ENCODE data around the gene KIF6.
"Not testable (repeated sequence)": the region's sequence is repeated elsewhere in the genome, so short reads cannot be mapped to it uniquely, and the experiment has no call there.

Gene KIF6

DNA sequence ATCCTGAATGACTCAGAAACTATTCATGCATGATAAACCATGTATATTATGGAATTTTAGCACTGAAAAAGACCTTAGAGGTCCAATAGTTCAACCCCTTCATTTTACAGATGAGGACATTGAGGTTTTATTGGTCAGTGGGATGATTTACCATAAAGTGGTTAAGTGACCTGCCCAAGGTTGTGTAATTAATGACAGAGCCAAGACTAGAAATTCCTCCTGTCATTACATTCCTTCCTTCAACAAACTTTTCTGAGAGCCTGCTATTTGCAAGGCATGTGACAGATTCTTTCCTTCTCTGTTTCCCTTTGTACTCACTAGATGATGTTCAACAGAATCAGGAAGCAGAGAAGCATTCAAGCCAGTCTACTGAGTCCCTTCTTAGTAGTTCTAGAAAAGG lies 232.0 kb downstream of the KIF6 start:
- no peak for DNase-seq

DNA sequence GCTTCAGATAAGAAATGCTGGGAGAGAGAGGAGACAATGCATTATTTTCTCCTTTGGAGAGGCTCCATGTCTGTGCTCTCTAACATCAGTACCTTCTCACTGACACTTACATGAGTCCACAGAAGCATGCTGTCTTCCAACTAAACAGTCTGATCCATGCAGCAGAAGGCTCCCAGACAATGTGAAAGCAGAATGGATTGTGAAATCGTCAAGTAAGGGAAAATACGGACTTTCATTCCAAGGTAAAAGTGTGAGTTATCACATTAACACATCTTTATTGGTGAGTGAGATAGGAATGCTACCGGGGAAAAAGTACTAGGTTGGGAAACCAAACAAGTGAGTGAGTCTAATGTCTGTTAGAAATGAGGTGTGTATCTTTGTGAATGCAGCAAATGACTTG lies 235.1 kb downstream of the KIF6 start:
- DNase-seq: no peak

DNA sequence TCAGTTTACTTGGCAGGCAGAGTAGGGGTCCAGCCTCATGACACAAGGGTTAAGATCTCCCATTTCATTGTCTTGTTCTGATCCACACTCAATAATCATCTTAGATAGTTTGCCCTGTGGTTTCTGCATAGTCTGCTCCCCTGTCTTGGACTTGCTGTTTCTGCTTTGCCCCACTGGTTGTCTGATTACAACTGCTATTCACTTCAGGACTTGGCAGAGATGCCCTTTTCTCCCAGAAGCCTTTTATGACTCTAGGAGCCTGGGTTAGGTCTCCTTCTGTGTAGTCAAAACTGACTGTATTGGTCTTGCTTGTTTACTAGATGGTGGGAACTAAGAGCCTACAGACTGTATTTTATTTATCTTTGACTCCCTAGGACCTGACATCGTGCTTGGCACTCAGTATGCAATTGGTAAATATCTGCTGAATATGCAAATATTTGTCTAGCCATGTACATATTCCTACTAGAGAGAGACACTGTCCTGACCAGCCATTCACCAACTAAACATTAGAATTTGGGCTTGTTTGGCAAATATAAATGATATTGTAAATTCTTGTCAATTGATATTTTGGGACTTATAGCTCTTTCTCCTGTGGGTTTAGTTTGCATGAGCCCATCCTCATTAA lies 236.8 kb downstream of the KIF6 start:
- DNase-seq: no peak

DNA sequence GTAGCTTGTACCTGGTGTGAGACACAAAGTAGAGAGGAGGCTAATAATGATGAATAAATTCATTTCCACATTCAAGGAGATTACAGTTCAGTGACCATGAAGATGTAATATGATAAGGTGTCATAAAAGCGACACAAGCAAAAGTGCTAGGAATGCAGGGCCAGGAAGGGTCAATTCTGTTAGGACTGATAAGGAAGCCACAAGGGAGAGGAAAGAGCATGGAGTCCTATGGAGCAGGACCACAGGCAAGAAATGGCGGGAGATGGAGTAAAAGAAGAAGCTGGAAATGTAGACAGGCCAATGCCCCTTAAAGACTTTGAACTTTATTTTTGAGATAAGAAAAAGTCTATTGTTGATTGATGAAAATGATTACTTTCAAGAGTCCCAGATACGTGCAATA lies 240.9 kb downstream of the KIF6 start:
- DNase-seq: no peak

DNA sequence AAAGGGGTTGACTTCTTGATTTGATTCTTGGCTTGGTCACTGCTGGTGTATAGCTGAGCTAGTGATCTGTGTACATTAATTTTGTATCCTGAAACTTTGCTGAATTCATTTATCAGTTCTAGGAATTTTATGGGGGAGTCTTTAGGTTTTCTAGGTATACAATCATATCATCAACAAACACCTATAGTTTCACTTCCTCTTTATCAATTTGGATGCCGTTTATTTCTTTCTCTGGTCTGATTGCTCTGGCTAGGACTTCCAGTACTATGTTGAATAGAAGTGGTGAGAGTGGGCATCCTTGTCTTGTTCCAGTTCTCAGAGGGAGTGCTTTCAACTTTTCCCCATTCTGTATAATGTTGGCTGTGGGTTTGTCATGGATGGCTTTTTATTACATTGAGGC lies 245.4 kb downstream of the KIF6 start:
- not testable (repeated sequence) for DNase-seq

DNA sequence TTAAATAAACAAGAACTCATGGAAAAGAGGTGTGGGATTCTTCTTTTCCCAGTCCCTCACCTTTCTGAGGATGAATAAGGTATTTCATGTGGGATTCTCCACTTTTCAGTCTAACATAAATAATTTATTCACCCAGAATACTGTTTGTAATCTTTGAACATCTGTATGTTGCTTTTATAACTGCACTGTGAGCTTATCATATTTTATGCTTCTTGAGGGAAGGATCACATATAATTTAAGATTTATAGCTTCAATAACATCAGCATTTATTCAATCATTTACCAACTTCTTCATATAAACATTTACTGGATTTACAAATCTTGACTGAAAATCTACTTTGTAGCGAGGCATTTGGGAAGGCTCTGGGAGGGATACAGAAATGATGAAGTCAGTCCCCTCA lies 248.5 kb downstream of the KIF6 start:
- DNase-seq: no peak

DNA sequence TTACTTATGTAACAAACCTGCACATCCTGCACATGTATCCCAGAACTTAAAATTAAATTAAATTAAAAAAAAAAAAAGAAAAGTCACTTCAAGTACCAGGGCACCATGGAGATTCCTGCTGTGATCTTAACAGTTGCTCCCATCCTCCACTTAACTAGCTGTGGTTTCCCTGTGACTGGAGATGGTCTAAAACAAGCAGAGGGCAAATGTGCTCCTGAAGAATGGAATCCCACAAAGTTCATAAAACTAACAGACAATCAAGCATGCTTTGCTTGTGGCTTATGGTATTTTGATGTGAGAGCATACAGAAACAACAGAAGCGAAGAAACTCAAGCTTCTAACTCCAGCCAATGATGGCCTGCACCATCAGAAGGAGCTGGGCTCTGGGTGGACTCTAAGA lies 249.1 kb downstream of the KIF6 start:
- DNase-seq: no peak

DNA sequence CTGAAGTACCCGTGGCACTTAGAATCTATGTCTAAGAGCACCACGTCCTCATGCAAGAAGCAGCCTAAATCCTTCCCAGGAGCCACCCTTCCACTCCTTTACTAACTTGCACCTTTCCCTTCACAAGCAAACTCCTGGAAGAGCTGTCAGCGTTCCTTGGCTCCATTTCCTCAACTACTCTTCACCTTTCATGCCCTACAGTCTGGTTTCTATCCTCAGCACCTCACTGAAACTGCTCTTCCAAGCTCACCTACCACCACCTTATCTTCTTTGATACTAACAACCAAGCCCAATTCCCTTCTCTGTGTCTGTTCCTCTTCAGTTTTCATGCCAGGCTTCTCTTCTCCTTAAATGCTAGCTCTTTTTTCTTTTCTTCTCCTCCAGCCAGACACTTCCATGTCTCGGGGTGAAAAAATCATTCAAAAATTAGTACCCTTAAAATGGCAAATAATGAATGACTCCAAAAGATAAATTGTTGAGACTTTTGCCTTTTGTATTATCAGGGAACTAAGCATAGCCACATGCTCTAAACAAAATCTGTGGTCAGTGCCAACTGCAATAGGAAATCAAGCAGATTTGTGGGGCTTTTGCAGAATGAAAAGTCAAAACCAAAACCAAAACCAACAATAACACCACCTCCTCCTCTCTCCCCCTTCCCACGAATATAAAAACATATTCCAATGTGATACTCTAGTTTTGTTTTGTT lies 253.1 kb downstream of the KIF6 start:
- DNase-seq: no peak

DNA sequence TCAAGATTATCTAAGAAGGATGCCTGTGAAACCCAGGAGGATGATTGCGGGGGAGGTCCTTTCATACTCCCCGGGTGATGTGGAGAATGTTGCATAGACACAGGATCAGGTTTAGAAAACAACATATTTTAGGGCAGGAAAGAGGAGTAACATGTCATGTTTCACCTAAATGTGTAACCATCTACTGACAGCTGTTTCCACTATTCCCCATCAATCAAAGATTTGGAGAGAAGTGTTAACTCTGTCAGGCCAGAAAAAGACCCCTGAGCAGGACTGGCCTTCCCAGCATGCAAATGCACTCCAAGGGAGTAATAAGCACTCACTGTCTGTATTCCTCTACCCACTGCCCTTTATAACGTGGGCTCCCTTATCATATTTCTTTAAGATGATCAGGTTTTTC lies 254.7 kb downstream of the KIF6 start:
- no peak for DNase-seq

DNA sequence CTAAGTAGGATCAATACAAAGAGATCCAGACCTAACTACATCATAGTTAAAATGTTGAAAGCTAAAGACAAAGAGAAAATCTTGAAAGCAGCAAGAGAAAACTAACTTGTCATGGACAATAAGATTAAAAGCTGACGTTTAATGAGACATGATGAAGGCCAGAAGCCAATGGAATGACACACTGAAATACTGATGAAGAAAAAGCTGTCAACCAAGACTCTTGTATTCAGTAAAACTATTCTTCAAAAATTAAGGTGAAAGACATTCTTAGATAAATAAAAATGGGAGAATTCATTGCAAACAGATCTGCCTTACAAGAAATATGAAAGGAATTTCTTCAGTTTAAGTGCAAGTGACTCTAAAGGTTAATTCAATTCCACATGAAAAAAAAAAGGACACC lies 256.8 kb downstream of the KIF6 start:
- DNase-seq: no peak

DNA sequence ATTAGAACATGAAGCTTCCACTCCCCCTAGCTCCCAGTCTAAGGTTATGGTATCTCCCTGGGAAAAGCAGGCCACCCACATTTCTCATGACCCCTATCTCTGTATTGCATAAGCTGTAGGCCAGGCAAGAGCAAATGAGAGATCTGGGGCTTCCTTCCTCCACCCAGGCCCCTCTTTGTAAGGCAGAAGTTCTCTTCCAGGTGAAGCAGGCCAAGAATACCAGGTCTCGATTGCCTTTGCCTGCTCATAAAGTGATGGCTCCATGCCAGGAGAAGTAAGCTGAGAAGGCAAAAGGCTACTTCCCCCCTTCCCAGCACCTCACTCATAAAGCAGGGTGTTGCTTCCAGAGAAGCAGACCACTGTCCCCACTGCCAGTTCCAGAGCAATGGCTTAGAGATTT lies 258.6 kb downstream of the KIF6 start:
- DNase-seq: no peak

DNA sequence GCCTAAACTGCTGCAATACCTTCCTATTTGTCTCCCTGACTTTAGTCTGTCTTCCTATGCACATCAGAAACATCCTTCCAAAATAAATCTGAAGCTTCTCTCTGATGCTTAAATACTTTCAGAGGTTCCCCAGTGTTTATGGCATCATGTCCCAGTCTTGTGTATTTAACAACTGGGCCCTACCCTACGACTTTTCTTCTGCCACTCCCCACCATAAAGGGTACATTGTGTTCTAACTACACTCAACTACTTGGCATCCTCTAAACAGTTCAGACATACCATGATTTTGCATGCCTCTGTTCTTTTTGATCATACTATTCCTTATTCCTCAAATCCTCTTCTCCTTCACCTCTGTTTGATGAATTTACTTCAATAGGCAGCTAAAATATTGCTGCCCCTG lies 259.7 kb downstream of the KIF6 start:
- DNase-seq: no peak

DNA sequence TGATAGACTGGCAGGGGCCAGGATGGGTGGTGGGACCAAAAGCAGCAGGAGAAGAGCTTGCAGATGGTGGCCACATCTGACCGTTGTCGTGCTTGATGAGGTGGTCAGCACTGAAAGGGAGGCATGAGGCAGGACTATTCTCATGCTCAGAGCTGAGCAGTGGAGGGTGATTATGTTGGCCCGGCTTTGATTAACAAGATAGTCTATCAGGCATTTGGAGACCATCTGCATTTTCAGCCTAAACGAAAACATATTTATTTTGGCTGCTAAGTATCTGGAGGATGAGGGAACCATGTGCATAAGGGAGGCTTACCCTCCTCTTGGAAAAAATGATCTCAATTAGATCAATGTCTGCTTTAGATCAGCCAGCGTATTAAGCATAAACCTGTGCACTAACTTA lies 261.1 kb downstream of the KIF6 start:
- no peak for DNase-seq

DNA sequence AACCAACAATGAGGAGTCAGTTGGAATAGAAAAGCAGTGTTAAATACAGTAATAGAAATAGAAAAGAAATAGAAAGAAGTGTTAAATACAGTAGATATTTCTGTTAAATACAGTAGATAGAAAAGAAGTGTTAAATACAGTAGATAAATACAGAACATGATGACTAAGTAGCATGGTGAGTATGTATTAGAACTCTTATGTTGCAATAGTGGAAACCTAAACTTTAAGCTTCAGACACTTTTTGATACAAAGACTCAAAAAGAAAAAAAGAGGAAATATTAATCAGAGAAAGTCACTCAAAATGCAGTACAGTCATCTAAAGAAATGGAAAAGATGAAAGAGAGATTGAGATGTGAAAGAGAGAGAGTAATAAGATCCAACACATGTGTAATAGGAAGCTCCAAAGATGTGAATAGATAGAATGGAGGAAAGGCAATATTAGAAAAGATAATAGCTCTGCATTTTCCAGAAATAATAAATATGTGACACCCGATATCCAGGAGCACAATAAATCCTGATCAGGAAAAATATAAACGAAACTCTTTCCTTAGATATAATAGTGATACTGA lies 271.2 kb downstream of the KIF6 start:
- DNase-seq: no peak

DNA sequence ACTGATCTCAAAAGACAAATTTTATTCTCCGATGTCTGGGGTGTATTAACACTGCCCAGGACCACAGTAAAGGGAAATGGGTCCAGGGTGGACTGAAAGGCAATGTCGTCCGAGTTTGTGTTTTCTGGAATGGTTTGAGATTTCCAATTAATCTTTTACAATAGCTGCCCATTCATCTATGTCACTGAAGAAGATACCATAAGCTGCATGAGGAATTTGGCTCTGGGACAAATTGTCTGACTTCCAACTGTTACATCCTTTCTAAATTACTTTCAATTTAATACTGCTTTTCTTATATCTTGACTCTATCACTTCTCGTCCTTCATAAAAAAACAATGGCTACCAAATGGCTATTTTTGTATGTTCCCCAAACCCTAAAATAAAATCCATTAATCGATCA lies 272.0 kb downstream of the KIF6 start:
- no peak for DNase-seq

DNA sequence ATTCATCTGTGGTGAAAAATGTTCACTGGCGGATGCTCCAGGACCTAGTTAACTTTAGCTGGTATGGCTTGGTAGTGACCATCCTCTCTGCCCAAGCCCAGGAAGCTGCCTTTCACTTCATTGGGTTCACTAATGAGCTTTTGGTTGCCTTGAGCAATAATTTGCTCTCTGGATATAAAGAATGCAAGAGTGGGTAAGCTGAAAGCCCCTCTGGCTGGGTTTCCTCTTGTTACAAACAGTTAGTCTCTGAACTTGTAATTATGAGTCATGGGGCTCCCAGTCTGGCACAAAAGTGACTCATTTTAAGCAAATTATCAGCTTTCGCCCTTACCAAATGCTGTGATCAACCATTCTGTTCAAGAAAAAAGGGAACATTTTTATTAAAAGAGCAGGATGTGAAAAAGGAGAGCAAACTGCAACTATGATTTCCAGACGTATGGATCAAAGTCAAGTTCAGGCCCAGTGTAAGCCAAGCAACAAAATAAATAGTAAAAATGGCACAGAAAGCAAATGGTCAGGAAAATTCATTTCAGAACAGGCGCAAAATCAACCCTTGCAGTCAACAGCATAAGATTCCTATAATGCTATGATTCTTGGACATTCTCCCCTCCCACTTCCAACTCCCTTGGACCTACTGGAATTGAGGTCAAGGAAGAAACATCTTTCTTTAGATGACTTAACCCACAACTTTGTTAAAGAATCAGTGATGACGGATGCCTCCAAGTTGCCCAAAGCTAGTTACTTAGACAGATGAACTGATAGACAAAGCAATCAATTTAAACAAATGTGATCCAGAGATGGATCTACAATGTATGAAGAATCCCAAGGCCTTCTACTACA lies 272.7 kb downstream of the KIF6 start:
- DNase-seq: no peak

DNA sequence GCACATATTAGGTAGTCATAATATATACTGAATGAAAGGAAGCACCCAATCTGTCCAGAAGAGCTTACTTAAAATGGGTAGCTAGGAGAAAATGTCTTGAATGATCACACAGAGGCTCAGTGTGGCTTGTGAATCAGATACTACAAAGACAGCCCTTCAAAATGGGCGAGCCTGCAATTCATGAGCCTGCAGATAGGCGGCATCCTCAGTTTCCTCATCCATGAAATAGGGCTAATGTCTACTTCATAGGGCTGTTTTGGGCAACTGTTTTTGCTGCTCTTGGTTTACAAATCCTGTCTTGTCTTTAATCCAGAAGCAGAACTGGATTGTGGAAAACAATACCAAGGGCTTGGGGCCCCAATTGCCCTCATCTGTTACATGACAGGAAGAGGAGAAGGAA lies 273.4 kb downstream of the KIF6 start:
- DNase-seq: no peak

DNA sequence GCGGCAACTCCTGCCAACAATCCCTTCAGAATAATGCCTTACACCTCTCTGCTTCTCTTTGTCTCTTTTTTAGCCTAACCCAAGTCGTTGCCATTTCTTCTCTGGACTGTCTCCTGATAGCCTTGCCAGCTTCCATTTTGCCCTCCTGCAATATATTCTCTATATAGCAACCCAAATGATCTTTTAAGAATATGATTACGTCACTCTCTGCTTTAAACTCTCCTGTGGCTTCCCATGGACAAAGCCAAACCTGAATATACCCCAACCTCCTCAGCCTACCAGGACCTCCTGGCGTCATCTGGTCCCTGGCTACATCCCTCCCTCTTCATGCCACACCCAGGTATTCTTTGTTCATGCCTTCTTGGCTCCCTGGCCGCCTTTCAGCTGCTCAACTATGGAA lies 276.2 kb downstream of the KIF6 start:
- DNase-seq: no peak

DNA sequence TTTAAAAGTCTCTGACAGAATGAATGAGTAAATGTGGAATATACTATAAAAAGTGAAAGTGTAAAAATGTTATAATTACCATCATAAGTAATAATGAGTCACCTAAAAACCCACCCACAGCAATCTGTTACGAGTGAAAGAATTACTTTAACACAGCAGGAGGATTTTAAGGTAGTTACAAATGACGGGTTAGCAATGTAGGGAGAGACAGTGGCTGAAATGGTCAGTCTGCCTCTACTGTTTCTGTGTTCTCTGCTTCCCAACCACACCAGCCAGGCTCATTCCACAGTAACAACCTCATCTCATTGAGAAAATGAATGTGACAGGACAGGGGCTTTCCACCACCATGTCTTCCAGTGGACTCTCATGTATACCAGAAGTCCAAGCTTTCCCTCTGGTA lies 278.3 kb downstream of the KIF6 start:
- DNase-seq: no peak

DNA sequence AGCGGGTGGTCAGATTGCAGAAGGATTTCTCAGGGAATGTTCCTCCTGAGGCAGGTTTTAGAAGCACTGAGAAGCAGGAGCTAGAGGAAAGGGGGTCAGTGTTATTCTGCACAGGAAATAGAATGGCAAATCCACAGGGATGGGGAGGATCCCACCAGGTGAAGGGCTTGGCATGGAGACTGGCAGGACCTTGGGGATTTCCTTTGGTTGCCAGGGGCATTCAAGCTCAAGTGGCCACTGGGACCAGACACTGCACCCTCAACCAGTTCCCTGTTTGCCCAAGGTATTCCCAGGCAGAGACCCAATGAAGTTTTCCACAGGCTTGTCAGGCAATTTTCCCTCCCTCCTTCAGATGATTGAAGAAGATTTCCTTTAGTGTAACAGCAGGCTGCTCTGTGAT lies 279.5 kb downstream of the KIF6 start:
- DNase-seq: no peak

DNA sequence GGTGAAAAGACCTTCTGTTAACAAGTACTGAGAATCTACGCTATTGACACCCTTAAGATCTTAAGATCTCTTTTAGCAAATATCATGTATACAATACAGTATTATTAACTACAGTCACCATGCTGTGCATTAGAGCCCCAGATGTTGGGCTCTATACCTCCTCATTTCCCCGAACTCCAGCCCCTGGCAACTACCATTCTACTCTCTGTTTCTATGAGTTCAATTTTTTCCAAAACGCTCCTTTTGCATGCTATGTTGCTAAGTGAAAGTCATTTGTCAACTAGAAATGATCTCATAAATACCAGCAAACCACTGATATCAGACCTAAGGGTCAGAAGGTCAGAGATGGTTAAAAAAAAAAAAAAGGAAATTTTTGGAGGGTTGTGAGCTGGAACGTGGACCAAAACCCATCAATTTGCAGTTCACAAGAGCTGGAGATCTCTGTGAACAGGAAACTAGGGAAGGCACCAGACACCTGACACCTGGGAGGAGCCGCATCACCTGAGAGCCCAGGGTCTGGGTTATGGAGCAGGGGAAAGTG lies 280.7 kb downstream of the KIF6 start:
- no peak for DNase-seq

DNA sequence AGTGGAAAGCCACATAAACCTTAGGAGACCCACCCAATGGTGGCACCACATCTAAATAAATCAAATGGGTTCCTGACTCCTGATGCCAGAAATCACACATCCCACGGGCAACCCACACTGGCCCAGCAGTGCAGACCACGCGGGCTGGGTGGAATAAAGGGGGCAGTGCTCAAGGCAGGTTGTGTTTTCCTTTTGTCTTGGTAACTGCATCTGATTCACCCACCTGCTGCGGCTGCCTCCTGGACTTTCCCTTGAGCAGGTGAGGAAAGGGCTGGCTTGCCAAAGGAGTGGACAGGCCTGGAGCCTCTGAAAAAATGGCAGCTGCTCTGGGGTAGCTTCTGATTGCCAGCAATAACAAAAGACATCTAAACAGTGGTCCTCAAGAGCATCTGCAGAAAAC lies 283.2 kb downstream of the KIF6 start:
- no peak for DNase-seq

DNA sequence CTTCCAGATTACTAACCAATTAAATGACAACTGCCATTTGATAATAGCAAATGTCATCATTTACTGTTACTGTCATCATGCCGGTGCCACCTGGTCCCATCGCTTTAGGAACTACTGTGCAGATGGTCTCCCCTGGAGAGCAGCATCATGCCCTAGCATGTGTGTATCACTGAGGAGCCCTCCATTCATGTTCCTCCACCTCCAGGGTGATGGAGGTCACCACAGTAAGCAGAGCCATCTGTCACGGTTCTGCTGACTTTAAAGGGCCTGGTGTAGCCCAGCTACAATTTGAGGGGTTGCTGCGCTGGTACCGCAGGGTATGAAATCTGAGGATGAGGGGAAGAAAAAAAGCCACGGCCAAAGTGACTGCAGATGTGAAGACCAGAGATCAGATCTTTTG lies 283.9 kb downstream of the KIF6 start:
- DNase-seq: no peak

DNA sequence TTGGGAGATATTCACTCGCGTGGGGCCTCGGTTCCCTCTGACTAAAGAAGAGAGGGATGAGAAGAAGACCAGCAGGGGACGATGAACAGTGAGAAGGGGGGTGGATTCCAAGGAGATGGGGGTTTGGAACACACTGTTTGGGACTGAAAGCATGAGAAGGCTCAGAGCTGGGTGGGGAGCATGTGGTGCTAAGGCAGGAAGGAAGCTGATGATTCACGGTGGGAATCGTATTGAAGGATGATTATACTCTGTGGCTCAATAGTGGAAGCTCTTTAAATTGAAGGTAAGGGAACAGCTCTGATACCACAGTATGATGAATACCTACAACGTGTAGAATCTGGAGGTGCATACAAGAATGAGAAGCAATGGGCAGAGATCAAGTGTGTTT lies 285.2 kb downstream of the KIF6 start:
- no peak for DNase-seq

All from cortex of kidney (tissue), 1 donor.